ENCODE data around the gene SLC34A3. TPM values are rescaled to one million over a fixed set of nuclear protein-coding genes. Genes with fewer than 3 reads are reported as not detected.

The SLC34A3 gene
- total RNA-seq, 1 experiment from 2014 or later = 0.03 TPM

Other genes with a start within 250 kb of the SLC34A3 start
- gene LCNL1, start 247.9 kb upstream of the SLC34A3 start, total RNA-seq (2014; rRNA removed; shearing (Covaris generic)) = 0.21 and 0.33 TPM in 2 replicates
- 45.7 and 53.2 TPM in 2 replicates for gene PAXX, start 238.5 kb upstream of the SLC34A3 start, total RNA-seq (2014; rRNA removed; shearing (Covaris generic))
- not detected in 2 replicates for gene CLIC3, start 234.3 kb upstream of the SLC34A3 start, total RNA-seq (2014; rRNA removed; shearing (Covaris generic))
- gene ABCA2, start 202.7 kb upstream of the SLC34A3 start, total RNA-seq (2014; rRNA removed; shearing (Covaris generic)) = 6.8 and 10.4 TPM in 2 replicates
- not detected in 2 replicates for gene FUT7, start 198.8 kb upstream of the SLC34A3 start, total RNA-seq (2014; rRNA removed; shearing (Covaris generic))
- gene NPDC1, start 184.7 kb upstream of the SLC34A3 start, total RNA-seq (2014; rRNA removed; shearing (Covaris generic)) = 10.1 and 25.1 TPM in 2 replicates
- gene ENTPD2, start 176.8 kb upstream of the SLC34A3 start, total RNA-seq (2014; rRNA removed; shearing (Covaris generic)) = not detected in 2 replicates
- gene SAPCD2, start 160.3 kb upstream of the SLC34A3 start, total RNA-seq (2014; rRNA removed; shearing (Covaris generic)) = 59.7 and 59.9 TPM in 2 replicates
- gene UAP1L1, start 153.4 kb upstream of the SLC34A3 start, total RNA-seq (2014; rRNA removed; shearing (Covaris generic)) = 9.0 and 14.9 TPM in 2 replicates
- gene MAN1B1, start 143.9 kb upstream of the SLC34A3 start, total RNA-seq (2014; rRNA removed; shearing (Covaris generic)) = 70.5 and 70.9 TPM in 2 replicates
- gene DPP7, start 116.2 kb upstream of the SLC34A3 start, total RNA-seq (2014; rRNA removed; shearing (Covaris generic)) = 15.8 and 18.2 TPM in 2 replicates
- 0.33 and 0.52 TPM in 2 replicates for gene GRIN1, start 91.7 kb upstream of the SLC34A3 start, total RNA-seq (2014; rRNA removed; shearing (Covaris generic))
- 0.59 and 0.67 TPM in 2 replicates for gene LRRC26, start 60.9 kb upstream of the SLC34A3 start, total RNA-seq (2014; rRNA removed; shearing (Covaris generic))
- gene TMEM210, start 58.8 kb upstream of the SLC34A3 start, total RNA-seq (2014; rRNA removed; shearing (Covaris generic)) = not detected in 2 replicates
- 26.2 and 37.0 TPM in 2 replicates for gene ANAPC2, start 42.3 kb upstream of the SLC34A3 start, total RNA-seq (2014; rRNA removed; shearing (Covaris generic))
- 109 and 143 TPM in 2 replicates for gene SSNA1, start 42.2 kb upstream of the SLC34A3 start, total RNA-seq (2014; rRNA removed; shearing (Covaris generic))
- 19.3 and 23.3 TPM in 2 replicates for gene TPRN, start 30.2 kb upstream of the SLC34A3 start, total RNA-seq (2014; rRNA removed; shearing (Covaris generic))
- gene TMEM203, start 25.3 kb upstream of the SLC34A3 start, total RNA-seq (2014; rRNA removed; shearing (Covaris generic)) = 59.1 and 62.3 TPM in 2 replicates
- gene NDOR1, start 25.2 kb upstream of the SLC34A3 start, total RNA-seq (2014; rRNA removed; shearing (Covaris generic)) = 22.2 and 22.7 TPM in 2 replicates
- gene RNF208, start 8.7 kb upstream of the SLC34A3 start, total RNA-seq (2014; rRNA removed; shearing (Covaris generic)) = 1.0 TPM in 2 replicates
- 0.83 and 2.9 TPM in 2 replicates for gene CYSRT1, start 5.7 kb upstream of the SLC34A3 start, total RNA-seq (2014; rRNA removed; shearing (Covaris generic))
- gene RNF224, start 3.4 kb upstream of the SLC34A3 start, total RNA-seq (2014; rRNA removed; shearing (Covaris generic)) = not detected in 2 replicates
- 238 and 257 TPM in 2 replicates for gene TUBB4B, start 10.4 kb downstream of the SLC34A3 start, total RNA-seq (2014; rRNA removed; shearing (Covaris generic))
- gene STPG3, start 20.4 kb downstream of the SLC34A3 start, total RNA-seq (2014; rRNA removed; shearing (Covaris generic)) = not detected in 2 replicates
- 112 and 121 TPM in 2 replicates for gene NELFB, start 24.4 kb downstream of the SLC34A3 start, total RNA-seq (2014; rRNA removed; shearing (Covaris generic))
- 21.3 and 23.2 TPM in 2 replicates for gene TOR4A, start 46.8 kb downstream of the SLC34A3 start, total RNA-seq (2014; rRNA removed; shearing (Covaris generic))
- gene NRARP, start 71.4 kb downstream of the SLC34A3 start, total RNA-seq (2014; rRNA removed; shearing (Covaris generic)) = 27.7 and 34.8 TPM in 2 replicates
- gene EXD3, start 192.3 kb downstream of the SLC34A3 start, total RNA-seq (2014; rRNA removed; shearing (Covaris generic)) = 7.0 and 15.7 TPM in 2 replicates
- 0.78 and 1.0 TPM in 2 replicates for gene NOXA1, start 192.5 kb downstream of the SLC34A3 start, total RNA-seq (2014; rRNA removed; shearing (Covaris generic))
- gene ENTPD8, start 210.5 kb downstream of the SLC34A3 start, total RNA-seq (2014; rRNA removed; shearing (Covaris generic)) = 0.55 and 0.76 TPM in 2 replicates
- 37.9 and 39.0 TPM in 2 replicates for gene NSMF, start 228.4 kb downstream of the SLC34A3 start, total RNA-seq (2014; rRNA removed; shearing (Covaris generic))